ENCODE measurements around the gene WWTR1.

The WWTR1 gene

GRCh38 chr3:149654188-149654601 lies 3.6 kb downstream of the WWTR1 start:
- no peak for DNase-seq (ENCODE audit: low read depth)

- DNase-seq (ENCODE audit: low read depth), result no peak
These were observed 4.3 kb downstream of the WWTR1 start for GRCh38 chr3:149653564-149653963.

- no peak for DNase-seq (ENCODE audit: low read depth)
These were observed 4.7 kb downstream of the WWTR1 start for GRCh38 chr3:149653136-149653535.

- DNase-seq (ENCODE audit: low read depth), result no peak
These were observed 7.0 kb downstream of the WWTR1 start for GRCh38 chr3:149650828-149651227.

GRCh38 chr3:149648525-149648924 lies 9.3 kb downstream of the WWTR1 start:
- no peak for DNase-seq (ENCODE audit: low read depth)

GRCh38 chr3:149647812-149648211 lies 10.0 kb downstream of the WWTR1 start:
- no peak for DNase-seq (ENCODE audit: low read depth)

GRCh38 chr3:149647285-149647684 lies 10.5 kb downstream of the WWTR1 start:
- no peak for DNase-seq (ENCODE audit: low read depth)

- no peak for DNase-seq (ENCODE audit: low read depth)
These were observed 11.6 kb downstream of the WWTR1 start for GRCh38 chr3:149646181-149646766.

- no peak for DNase-seq (ENCODE audit: low read depth)
These were observed 13.9 kb downstream of the WWTR1 start for GRCh38 chr3:149643963-149644362.

GRCh38 chr3:149643482-149643798 lies 14.4 kb downstream of the WWTR1 start:
- no peak for DNase-seq (ENCODE audit: low read depth)

GRCh38 chr3:149640976-149641728 lies 16.7 kb downstream of the WWTR1 start:
- DNase-seq (ENCODE audit: low read depth), result no peak

- DNase-seq (ENCODE audit: low read depth), result no peak
These were observed 18.7 kb downstream of the WWTR1 start for GRCh38 chr3:149639093-149639486.

- no peak for DNase-seq (ENCODE audit: low read depth)
These were observed 19.4 kb downstream of the WWTR1 start for GRCh38 chr3:149638228-149639092.

GRCh38 chr3:149635396-149635795 lies 22.4 kb downstream of the WWTR1 start:
- no peak for DNase-seq (ENCODE audit: low read depth)

- no peak for DNase-seq (ENCODE audit: low read depth)
These were observed 23.3 kb downstream of the WWTR1 start for GRCh38 chr3:149634573-149634972.

- DNase-seq (ENCODE audit: low read depth), result no peak
These were observed 23.8 kb downstream of the WWTR1 start for GRCh38 chr3:149634072-149634471.

GRCh38 chr3:149632225-149632624 lies 25.6 kb downstream of the WWTR1 start:
- DNase-seq (ENCODE audit: low read depth), result no peak

- DNase-seq (ENCODE audit: low read depth), result no peak
These were observed 27.0 kb downstream of the WWTR1 start for GRCh38 chr3:149630806-149631205.

GRCh38 chr3:149628957-149629670 lies 28.7 kb downstream of the WWTR1 start:
- DNase-seq (ENCODE audit: low read depth), result no peak

GRCh38 chr3:149626671-149627070 lies 31.2 kb downstream of the WWTR1 start:
- DNase-seq (ENCODE audit: low read depth), result no peak

- no peak for DNase-seq (ENCODE audit: low read depth)
These were observed 32.0 kb downstream of the WWTR1 start for GRCh38 chr3:149625795-149626194.

GRCh38 chr3:149623824-149624223 lies 34.0 kb downstream of the WWTR1 start:
- no peak for DNase-seq (ENCODE audit: low read depth)

Data from activated T-cell treated with anti-CD3 and anti-CD28 coated beads for 1 hour (primary cell).